WTC11 (cell line): ENCODE measurements around the gene CA11. TPM values are rescaled to one million over a fixed set of nuclear protein-coding genes. Genes with fewer than 3 reads are reported as not detected.

ENCODE experiments used
- ATAC-seq: fragments of 200-7000 bp; cut with Tn5 transposase; 2 replicates; pipeline ENCODE4 v1.10.0; 2021; ENCODE audit warnings: mild to moderate bottlenecking, moderate library complexity
- CTCF ChIA-PET: fragments of 300-600 bp; sonication (Branson Sonifier 250); formaldehyde crosslinking; loops from one replicate; lab custom pipeline; 2021; ENCODE audit warnings: antibody characterized with exemption; lab: Charles Lee
- POLR2A ChIA-PET: fragments of 350-600 bp; sonication (Branson Sonifier 250); formaldehyde crosslinking; loops from one replicate; lab custom pipeline; 2021; ENCODE audit warnings: antibody characterized with exemption; lab: Charles Lee
- DNase-seq: peaks from one replicate; pipeline ENCODE4 v3.0.0; 2021; ENCODE audit warnings: low spot score
- H3K27ac Mint-ChIP-seq: 2 replicates; pipeline ENCODE4 v1.8.0; 2021; ENCODE audit warnings: mixed read lengths
- H3K27me3 Mint-ChIP-seq: 2 replicates; pipeline ENCODE4 v1.8.0; 2021; ENCODE audit warnings: low read depth, mild to moderate bottlenecking, moderate library complexity, mixed read lengths
- H3K36me3 Mint-ChIP-seq: 2 replicates; pipeline ENCODE4 v1.8.0; 2021; ENCODE audit warnings: mixed read lengths
- H3K4me1 Mint-ChIP-seq: 2 replicates; pipeline ENCODE4 v1.8.0; 2022; ENCODE audit warnings: mixed read lengths
- H3K4me3 Mint-ChIP-seq: 2 replicates; pipeline ENCODE4 v1.8.0; 2021; ENCODE audit warnings: mild to moderate bottlenecking, moderate library complexity, mixed read lengths
- H3K9me3 Mint-ChIP-seq: 2 replicates; pipeline ENCODE4 v1.8.0; 2021; ENCODE audit warnings: mixed read lengths
- CREM ChIP-seq: sonication (generic); formaldehyde crosslinking; IDR thresholded peaks from 2 replicates; pipeline ENCODE4 v1.8.1; 2022; ENCODE audit warnings: mild to moderate bottlenecking, missing genetic modification reagents, moderate library complexity
- ELF4 ChIP-seq: sonication (generic); formaldehyde crosslinking; IDR thresholded peaks from 2 replicates; pipeline ENCODE4 v1.8.1; 2022; ENCODE audit warnings: low read depth, mild to moderate bottlenecking, moderate library complexity, missing genetic modification reagents
- ESRRA ChIP-seq: sonication (generic); formaldehyde crosslinking; IDR thresholded peaks from 2 replicates; pipeline ENCODE4 v1.8.1; 2022; ENCODE audit warnings: mild to moderate bottlenecking, missing genetic modification reagents, borderline replicate concordance
- ETV6 ChIP-seq: sonication (generic); formaldehyde crosslinking; IDR thresholded peaks from 2 replicates; pipeline ENCODE4 v1.8.1; 2022; ENCODE audit warnings: mild to moderate bottlenecking, missing genetic modification reagents
- FOXJ3 ChIP-seq: sonication (generic); formaldehyde crosslinking; IDR thresholded peaks from 2 replicates; pipeline ENCODE4 v1.9.0; 2021; ENCODE audit warnings: missing genetic modification reagents, mild to moderate bottlenecking, borderline replicate concordance
- JUN ChIP-seq: sonication (generic); formaldehyde crosslinking; IDR thresholded peaks from 2 replicates; pipeline ENCODE4 v1.8.0; 2023; ENCODE audit warnings: mild to moderate bottlenecking, missing genetic modification reagents
- KAT7 ChIP-seq: sonication (generic); formaldehyde crosslinking; IDR thresholded peaks from 2 replicates; pipeline ENCODE4 v1.8.1; 2023; ENCODE audit warnings: missing genetic modification reagents, mild to moderate bottlenecking, borderline replicate concordance
- MAX ChIP-seq: sonication (generic); formaldehyde crosslinking; IDR thresholded peaks from 2 replicates; pipeline ENCODE4 v1.8.0; 2022; ENCODE audit warnings: mild to moderate bottlenecking, missing genetic modification reagents
- OVOL2 ChIP-seq: fragments of 250-450 bp; sonication (Bioruptor Pico); IDR thresholded peaks from 2 replicates; pipeline ENCODE4 v1.9.0; 2021; ENCODE audit warnings: mild to moderate bottlenecking, borderline replicate concordance
- RELA ChIP-seq: sonication (generic); formaldehyde crosslinking; IDR thresholded peaks from 2 replicates; pipeline ENCODE4 v1.8.1; 2022; ENCODE audit warnings: missing genetic modification reagents, mild to moderate bottlenecking, borderline replicate concordance
- SP1 ChIP-seq: sonication (generic); formaldehyde crosslinking; conservative IDR thresholded peaks from 2 replicates; pipeline ENCODE4 v1.8.1; 2022; ENCODE audit warnings: missing genetic modification reagents
- TP53 ChIP-seq: sonication (generic); formaldehyde crosslinking; IDR thresholded peaks from 2 replicates; pipeline ENCODE4 v1.8.1; 2023; ENCODE audit warnings: mild to moderate bottlenecking, missing genetic modification reagents
- ZNF121 ChIP-seq: sonication (generic); formaldehyde crosslinking; IDR thresholded peaks from 2 replicates; pipeline ENCODE4 v1.8.0; 2023; ENCODE audit warnings: missing genetic modification reagents
- ZNF138 ChIP-seq: sonication (generic); formaldehyde crosslinking; conservative IDR thresholded peaks from 2 replicates; pipeline ENCODE4 v1.8.1; 2022; ENCODE audit warnings: mild to moderate bottlenecking, moderate library complexity, missing genetic modification reagents
- ZNF232 ChIP-seq: sonication (generic); formaldehyde crosslinking; IDR thresholded peaks from 2 replicates; pipeline ENCODE4 v1.8.0; 2022; ENCODE audit warnings: mild to moderate bottlenecking, missing genetic modification reagents
- ZNF416 ChIP-seq: fragments of 250-450 bp; sonication (Bioruptor Pico); IDR thresholded peaks from 2 replicates; pipeline ENCODE4 v1.9.0; 2021; ENCODE audit warnings: mild to moderate bottlenecking, inconsistent platforms
- ZNF423 ChIP-seq: fragments of 250-450 bp; sonication (Bioruptor Pico); IDR thresholded peaks from 2 replicates; pipeline ENCODE4 v2.1.2; 2022; ENCODE audit warnings: mild to moderate bottlenecking, moderate library complexity
- ZNF671 ChIP-seq: fragments of 250-450 bp; sonication (Bioruptor Pico); IDR thresholded peaks from 2 replicates; pipeline ENCODE4 v1.8.0; 2021; ENCODE audit warnings: mild to moderate bottlenecking
- ZSCAN18 ChIP-seq: fragments of 250-450 bp; sonication (Bioruptor Pico); IDR thresholded peaks from 2 replicates; pipeline ENCODE4 v2.1.2; 2022; ENCODE audit warnings: mild to moderate bottlenecking, moderate library complexity
- total RNA-seq: library from RNA; stranded (reverse); gene quantifications from 3 replicates; pipeline ENCODE4 v1.2.3, GENCODE V29; 2021
- TF ChIP-seq, protein P1 (sequence below): sonication (generic); formaldehyde crosslinking; IDR thresholded peaks from 2 replicates; pipeline ENCODE4 v1.8.1; 2023; ENCODE audit warnings: mild to moderate bottlenecking, moderate library complexity, missing genetic modification reagents
- TF ChIP-seq, protein P2 (sequence below): sonication (generic); formaldehyde crosslinking; IDR thresholded peaks from 2 replicates; pipeline ENCODE4 v1.8.1; 2023; ENCODE audit warnings: mild to moderate bottlenecking, missing genetic modification reagents

Gene CA11
- total RNA-seq, 1 experiment from 2014 or later: 41.4 TPM

- no peak for TF ChIP-seq MAX (CRISPR knock-in tag)
Observed at GRCh38 chr19:48629297-48629598, 16.7 kb downstream of the CA11 start (continued).

- H3K9me3 Mint-ChIP-seq: no peaks in the 10 kb centered on the region
- H3K36me3 Mint-ChIP-seq: no peaks in the 10 kb centered on the region
- H3K27me3 Mint-ChIP-seq: no peaks in the 10 kb centered on the region
- TF ChIP-seq RELA (no peak), CREM (CRISPR knock-in tag) (no peak), ELF4 (CRISPR knock-in tag) (no peak), ZNF138 (CRISPR knock-in tag) (no peak), ZNF423 (CRISPR knock-in tag) (no peak), ZNF232 (CRISPR knock-in tag) (no peak), KAT7 (CRISPR knock-in tag) (no peak), OVOL2 (CRISPR knock-in tag) (no peak), ETV6 (no peak), ZNF416 (CRISPR knock-in tag) (no peak)
- TF ChIP-seq, protein P1, sequence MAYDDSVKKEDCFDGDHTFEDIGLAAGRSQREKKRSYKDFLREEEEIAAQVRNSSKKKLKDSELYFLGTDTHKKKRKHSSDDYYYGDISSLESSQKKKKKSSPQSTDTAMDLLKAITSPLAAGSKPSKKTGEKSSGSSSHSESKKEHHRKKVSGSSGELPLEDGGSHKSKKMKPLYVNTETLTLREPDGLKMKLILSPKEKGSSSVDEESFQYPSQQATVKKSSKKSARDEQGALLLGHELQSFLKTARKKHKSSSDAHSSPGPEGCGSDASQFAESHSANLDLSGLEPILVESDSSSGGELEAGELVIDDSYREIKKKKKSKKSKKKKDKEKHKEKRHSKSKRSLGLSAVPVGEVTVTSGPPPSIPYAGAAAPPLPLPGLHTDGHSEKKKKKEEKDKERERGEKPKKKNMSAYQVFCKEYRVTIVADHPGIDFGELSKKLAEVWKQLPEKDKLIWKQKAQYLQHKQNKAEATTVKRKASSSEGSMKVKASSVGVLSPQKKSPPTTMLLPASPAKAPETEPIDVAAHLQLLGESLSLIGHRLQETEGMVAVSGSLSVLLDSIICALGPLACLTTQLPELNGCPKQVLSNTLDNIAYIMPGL (CRISPR knock-in tag): no peak
- TF ChIP-seq, protein P2, sequence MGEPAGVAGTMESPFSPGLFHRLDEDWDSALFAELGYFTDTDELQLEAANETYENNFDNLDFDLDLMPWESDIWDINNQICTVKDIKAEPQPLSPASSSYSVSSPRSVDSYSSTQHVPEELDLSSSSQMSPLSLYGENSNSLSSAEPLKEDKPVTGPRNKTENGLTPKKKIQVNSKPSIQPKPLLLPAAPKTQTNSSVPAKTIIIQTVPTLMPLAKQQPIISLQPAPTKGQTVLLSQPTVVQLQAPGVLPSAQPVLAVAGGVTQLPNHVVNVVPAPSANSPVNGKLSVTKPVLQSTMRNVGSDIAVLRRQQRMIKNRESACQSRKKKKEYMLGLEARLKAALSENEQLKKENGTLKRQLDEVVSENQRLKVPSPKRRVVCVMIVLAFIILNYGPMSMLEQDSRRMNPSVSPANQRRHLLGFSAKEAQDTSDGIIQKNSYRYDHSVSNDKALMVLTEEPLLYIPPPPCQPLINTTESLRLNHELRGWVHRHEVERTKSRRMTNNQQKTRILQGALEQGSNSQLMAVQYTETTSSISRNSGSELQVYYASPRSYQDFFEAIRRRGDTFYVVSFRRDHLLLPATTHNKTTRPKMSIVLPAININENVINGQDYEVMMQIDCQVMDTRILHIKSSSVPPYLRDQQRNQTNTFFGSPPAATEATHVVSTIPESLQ: no peak
- TF ChIP-seq, all 79 proteins: peak for 0
- DNase-seq (no peak), ATAC-seq (no peak)
- ChIA-PET CTCF (interaction anchor here (0.8 to 3.0 kb wide), 7 partner anchors 10 to 185 kb away, joined by 3 to 20 read pairs (median 7); partner anchors contain the start of genes CA11, RPL18 and SPHK2), POLR2A (interaction anchor here (0.7 to 3.4 kb wide), 4 partner anchors 10 to 335 kb away, joined by 3 to 23 read pairs (median 12); partner anchors contain the start of genes CA11, RPL18 and SPHK2)
- H3K4me1 Mint-ChIP-seq: peaks cover 27% of the 10 kb centered on the region
- peak overlapping the region; percentile 8 for H3K27ac Mint-ChIP-seq
- H3K4me3 Mint-ChIP-seq: no peak overlapping the region
Observed at GRCh38 chr19:48628486-48629296, 17.3 kb downstream of the CA11 start.

- Mint-ChIP-seq H3K27me3 (no peaks in the 10 kb centered on the region), H3K27ac (no peak overlapping the region), H3K9me3 (no peaks in the 10 kb centered on the region), H3K4me1 (peaks cover 31% of the 10 kb centered on the region), H3K4me3 (no peak overlapping the region)
- CTCF ChIA-PET: interaction anchor here (0.8 kb wide), 1 partner anchor 39 kb away, joined by 3 read pairs; no protein-coding TSS in a partner anchor
- DNase-seq (no peak), ATAC-seq (no peak)
- TF ChIP-seq FOXJ3 (CRISPR knock-in tag) (no peak), JUN (CRISPR knock-in tag) (no peak), ZNF671 (CRISPR knock-in tag) (no peak), ESRRA (CRISPR knock-in tag) (no peak), ZSCAN18 (no peak), ZNF121 (CRISPR knock-in tag) (no peak), SP1 (CRISPR knock-in tag) (no peak), TP53 (CRISPR knock-in tag) (no peak)
- TF ChIP-seq, all 79 proteins: peak for 0
- H3K36me3 Mint-ChIP-seq: no peaks in the 10 kb centered on the region
- POLR2A ChIA-PET: interaction anchor here (1.0 to 1.3 kb wide), 3 partner anchors 9 to 13 kb away, joined by 3 read pairs; partner anchors contain the start of genes FAM83E and RPL18
Observed at GRCh38 chr19:48627865-48628314, 18.1 kb downstream of the CA11 start.
